Astrocyte (in vitro differentiated cells and primary cell): Measurements from ENCODE around the gene USP35. TPM values are rescaled to one million over a fixed set of nuclear protein-coding genes. Genes with fewer than 3 reads are reported as not detected.

Source experiments
- DNase-seq: peaks from one replicate; pipeline ENCODE4 v3.0.0-alpha.2; 2010; ENCODE audit warnings: low read depth
- FAIRE-seq: peaks from 2 replicates; lab custom pipeline; 2011; peaks lifted over from hg19 to GRCh38; lab: Jason Lieb, UNC
- H2AFZ ChIP-seq: 2 replicates; pipeline ENCODE4 v1.6.0; 2012; ENCODE audit warnings: low read depth, low read length, inconsistent platforms
- H3K27ac ChIP-seq: 2 replicates; pipeline ENCODE4 v1.5.1; 2011; ENCODE audit warnings: low read depth, low read length, inconsistent platforms
- H3K27me3 ChIP-seq: 2 replicates; pipeline ENCODE4 v1.6.0; 2011; ENCODE audit warnings: low read length, inconsistent platforms; ENCODE audit not compliant: insufficient read depth
- H3K36me3 ChIP-seq: 2 replicates; pipeline ENCODE4 v1.5.1; 2011; ENCODE audit warnings: low read length, inconsistent platforms; ENCODE audit not compliant: insufficient read depth
- H3K4me1 ChIP-seq: 2 replicates; pipeline ENCODE4 v1.5.1; 2011; ENCODE audit warnings: low read length, inconsistent platforms; ENCODE audit not compliant: insufficient read depth
- H3K4me2 ChIP-seq: 2 replicates; pipeline ENCODE4 v1.6.0; 2012; ENCODE audit warnings: low read length, inconsistent platforms
- H3K4me3 ChIP-seq: 2 replicates; pipeline ENCODE4 v1.5.1; 2011; ENCODE audit warnings: low read depth, mild to moderate bottlenecking, low read length, inconsistent platforms; ENCODE audit not compliant: insufficient read depth
- H3K79me2 ChIP-seq: 2 replicates; pipeline ENCODE4 v1.6.0; 2012; ENCODE audit warnings: mild to moderate bottlenecking, low read length, inconsistent platforms; ENCODE audit not compliant: insufficient read depth
- H3K9ac ChIP-seq: 2 replicates; pipeline ENCODE4 v1.6.0; 2012; ENCODE audit warnings: mild to moderate bottlenecking, low read length, inconsistent platforms
- H3K9me3 ChIP-seq: 2 replicates; pipeline ENCODE4 v1.5.1; 2012; ENCODE audit warnings: low read depth, mild to moderate bottlenecking, low read length, inconsistent platforms; ENCODE audit not compliant: insufficient read depth
- H4K20me1 ChIP-seq: 2 replicates; pipeline ENCODE4 v1.6.0; 2012; ENCODE audit warnings: low read length, inconsistent platforms; ENCODE audit not compliant: insufficient read depth
- H3K27ac Mint-ChIP-seq: one replicate; pipeline ENCODE4 v1.8.0; 2021; ENCODE audit warnings: mild to moderate bottlenecking, mixed read lengths; ENCODE audit not compliant: unreplicated experiment
- H3K27me3 Mint-ChIP-seq: one replicate; pipeline ENCODE4 v1.8.0; 2021; ENCODE audit warnings: low read depth, mixed read lengths; ENCODE audit not compliant: unreplicated experiment
- H3K36me3 Mint-ChIP-seq: one replicate; pipeline ENCODE4 v1.8.0; 2021; ENCODE audit warnings: low read depth, mixed read lengths; ENCODE audit not compliant: unreplicated experiment
- H3K4me1 Mint-ChIP-seq: one replicate; pipeline ENCODE4 v1.8.0; 2021; ENCODE audit warnings: low read depth, mixed read lengths; ENCODE audit not compliant: unreplicated experiment
- H3K4me3 Mint-ChIP-seq: one replicate; pipeline ENCODE4 v1.8.0; 2021; ENCODE audit warnings: mild to moderate bottlenecking, moderate library complexity, mixed read lengths; ENCODE audit not compliant: unreplicated experiment
- H3K9me3 Mint-ChIP-seq: one replicate; pipeline ENCODE4 v1.8.0; 2021; ENCODE audit warnings: mild to moderate bottlenecking, mixed read lengths; ENCODE audit not compliant: unreplicated experiment
- CTCF ChIP-seq: IDR thresholded peaks from 2 replicates; pipeline ENCODE4 v1.5.1; 2011; ENCODE audit warnings: low read depth, mild to moderate bottlenecking, inconsistent platforms, low read length, moderate library complexity; ENCODE audit not compliant: insufficient read depth
- EZH2 ChIP-seq: IDR thresholded peaks from 2 replicates; pipeline ENCODE4 v1.6.1; 2012; ENCODE audit warnings: mild to moderate bottlenecking, low read length, inconsistent platforms; ENCODE audit not compliant: insufficient read depth
- total RNA-seq: library from RNA; stranded (reverse); gene quantifications from 2 replicates; pipeline ENCODE4 v1.2.1, GENCODE V29; 2021

The USP35 gene
- total RNA-seq, 1 donor from 2014 or later, result 16.2 TPM

- no peaks in the 10 kb centered on the region for H3K9me3 Mint-ChIP-seq
- no peak overlapping the region for H3K4me3 Mint-ChIP-seq
- H3K27ac ChIP-seq, result no peak overlapping the region
- no peaks in the 10 kb centered on the region for H3K27me3 Mint-ChIP-seq
- no peaks in the 10 kb centered on the region for H3K9me3 ChIP-seq
- no peak for FAIRE-seq
- peaks cover 86% of the 10 kb centered on the region for H4K20me1 ChIP-seq
- peaks cover 29% of the 10 kb centered on the region for H3K36me3 Mint-ChIP-seq
- H2AFZ ChIP-seq, result no peak overlapping the region
- DNase-seq, result no peak
- TF ChIP-seq CTCF, result no peak
- TF ChIP-seq EZH2, result no peak
- H3K36me3 ChIP-seq, result peaks cover 10% of the 10 kb centered on the region
- no peaks in the 10 kb centered on the region for H3K27me3 ChIP-seq
- H3K4me1 ChIP-seq, result no peaks in the 10 kb centered on the region
- H3K4me3 ChIP-seq, result no peak overlapping the region
- no peak overlapping the region for H3K4me2 ChIP-seq
- H3K79me2 ChIP-seq, result peaks cover 16% of the 10 kb centered on the region
- no peak overlapping the region for H3K27ac Mint-ChIP-seq
- H3K4me1 Mint-ChIP-seq, result peaks cover 11% of the 10 kb centered on the region
- H3K9ac ChIP-seq, result no peak overlapping the region
Observed at GRCh38 chr11:78199653-78200015, 10.9 kb downstream of the USP35 start.

- peaks cover 10% of the 10 kb centered on the region for H3K4me1 Mint-ChIP-seq
- H3K9ac ChIP-seq, result no peak overlapping the region
- H3K27me3 ChIP-seq, result no peaks in the 10 kb centered on the region
- H3K4me3 Mint-ChIP-seq, result no peak overlapping the region
- TF ChIP-seq CTCF (no peak), EZH2 (no peak)
- no peak overlapping the region for H3K27ac Mint-ChIP-seq
- peaks cover 10% of the 10 kb centered on the region for H3K36me3 ChIP-seq
- DNase-seq, result no peak
- H2AFZ ChIP-seq, result no peak overlapping the region
- H3K4me3 ChIP-seq, result no peak overlapping the region
- H3K9me3 ChIP-seq, result no peaks in the 10 kb centered on the region
- peaks cover 86% of the 10 kb centered on the region for H4K20me1 ChIP-seq
- no peaks in the 10 kb centered on the region for H3K27me3 Mint-ChIP-seq
- H3K36me3 Mint-ChIP-seq, result peaks cover 29% of the 10 kb centered on the region
- H3K79me2 ChIP-seq, result peaks cover 16% of the 10 kb centered on the region
- no peaks in the 10 kb centered on the region for H3K4me1 ChIP-seq
- H3K9me3 Mint-ChIP-seq, result no peaks in the 10 kb centered on the region
- H3K27ac ChIP-seq, result no peak overlapping the region
- no peak overlapping the region for H3K4me2 ChIP-seq
- no peak for FAIRE-seq
Observed at GRCh38 chr11:78200061-78200460, 11.3 kb downstream of the USP35 start.

- no peak overlapping the region for H3K27ac Mint-ChIP-seq
- no peak overlapping the region for H3K4me3 ChIP-seq
- H3K4me1 ChIP-seq, result no peaks in the 10 kb centered on the region
- H4K20me1 ChIP-seq, result peaks cover 82% of the 10 kb centered on the region
- no peaks in the 10 kb centered on the region for H3K9me3 ChIP-seq
- peaks cover 10% of the 10 kb centered on the region for H3K4me1 Mint-ChIP-seq
- no peak overlapping the region for H3K4me3 Mint-ChIP-seq
- no peak overlapping the region for H3K27ac ChIP-seq
- peaks cover 11% of the 10 kb centered on the region for H3K79me2 ChIP-seq
- no peaks in the 10 kb centered on the region for H3K27me3 ChIP-seq
- no peaks in the 10 kb centered on the region for H3K27me3 Mint-ChIP-seq
- H3K9me3 Mint-ChIP-seq, result no peaks in the 10 kb centered on the region
- DNase-seq (no peak), FAIRE-seq (no peak)
- H2AFZ ChIP-seq, result no peak overlapping the region
- TF ChIP-seq EZH2 (no peak), CTCF (no peak)
- H3K36me3 ChIP-seq, result peaks cover 10% of the 10 kb centered on the region
- no peak overlapping the region for H3K4me2 ChIP-seq
- H3K36me3 Mint-ChIP-seq, result peaks cover 29% of the 10 kb centered on the region
- no peak overlapping the region for H3K9ac ChIP-seq
Observed at GRCh38 chr11:78200553-78200952, 11.8 kb downstream of the USP35 start.
